Body of pancreas (tissue), 4 donors: Measurements from ENCODE around the gene MFSD12.

Experiments
- POLR2A ChIP-seq, 3 donors: fragments of 450-650 bp; IDR thresholded peaks; one replicate each; pipeline ENCODE4 v1.6.1; 2016; ENCODE audit warnings: antibody characterized with exemption in 3 of 3, mild to moderate bottlenecking in 2 of 3
- TF ChIP-seq, protein P1 (sequence below), 7 experiments: fragments of 450-650 bp in 4 of 7; fragments of 200-600 bp in 3 of 7; sonication (generic) in 3 of 7; IDR thresholded peaks; one replicate each; pipeline ENCODE4 v1.5.1; 2016 to 2019; ENCODE audit warnings: antibody characterized with exemption in 7 of 7

DNA sequence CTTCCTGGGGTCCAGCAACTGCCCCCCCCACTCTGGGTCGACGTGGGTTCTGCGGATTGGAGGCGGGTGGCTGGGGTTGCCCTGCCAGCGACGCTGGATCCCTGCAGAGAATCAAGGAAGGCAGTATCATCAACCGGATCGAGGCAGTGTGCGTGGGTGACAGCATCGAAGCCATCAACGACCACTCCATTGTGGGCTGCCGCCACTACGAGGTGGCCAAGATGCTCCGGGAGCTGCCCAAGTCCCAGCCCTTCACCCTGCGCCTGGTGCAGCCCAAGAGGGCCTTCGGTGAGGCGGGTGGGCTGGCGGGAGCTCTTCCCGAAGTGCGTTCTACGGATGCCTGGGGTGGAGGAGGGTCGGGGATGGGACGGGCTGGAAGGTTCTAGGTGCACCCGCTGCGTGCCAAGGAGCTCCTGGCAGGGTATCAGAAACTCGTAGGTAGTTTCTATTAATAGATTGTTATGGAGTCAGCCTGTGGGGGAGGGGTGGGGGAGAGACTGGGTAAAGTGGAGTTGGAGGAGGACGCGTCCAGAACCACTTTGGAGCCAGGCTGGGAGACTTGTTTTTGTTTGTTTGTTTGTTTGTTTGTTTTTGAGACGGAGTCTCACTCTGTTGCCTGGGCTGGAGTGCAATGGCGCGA, 29.4 kb upstream of the MFSD12 start:
- TF ChIP-seq, protein P1, sequence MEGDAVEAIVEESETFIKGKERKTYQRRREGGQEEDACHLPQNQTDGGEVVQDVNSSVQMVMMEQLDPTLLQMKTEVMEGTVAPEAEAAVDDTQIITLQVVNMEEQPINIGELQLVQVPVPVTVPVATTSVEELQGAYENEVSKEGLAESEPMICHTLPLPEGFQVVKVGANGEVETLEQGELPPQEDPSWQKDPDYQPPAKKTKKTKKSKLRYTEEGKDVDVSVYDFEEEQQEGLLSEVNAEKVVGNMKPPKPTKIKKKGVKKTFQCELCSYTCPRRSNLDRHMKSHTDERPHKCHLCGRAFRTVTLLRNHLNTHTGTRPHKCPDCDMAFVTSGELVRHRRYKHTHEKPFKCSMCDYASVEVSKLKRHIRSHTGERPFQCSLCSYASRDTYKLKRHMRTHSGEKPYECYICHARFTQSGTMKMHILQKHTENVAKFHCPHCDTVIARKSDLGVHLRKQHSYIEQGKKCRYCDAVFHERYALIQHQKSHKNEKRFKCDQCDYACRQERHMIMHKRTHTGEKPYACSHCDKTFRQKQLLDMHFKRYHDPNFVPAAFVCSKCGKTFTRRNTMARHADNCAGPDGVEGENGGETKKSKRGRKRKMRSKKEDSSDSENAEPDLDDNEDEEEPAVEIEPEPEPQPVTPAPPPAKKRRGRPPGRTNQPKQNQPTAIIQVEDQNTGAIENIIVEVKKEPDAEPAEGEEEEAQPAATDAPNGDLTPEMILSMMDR (IDR thresholded peaks at IDR 0.05) = no peak
- no peak for TF ChIP-seq POLR2A (IDR thresholded peaks at IDR 0.05)
